Body of pancreas (tissue), 4 donors: ENCODE measurements around the gene CACNA1H. TPM values are rescaled to one million over a fixed set of nuclear protein-coding genes. Genes with fewer than 3 reads are reported as not detected.
"Not testable (repeated sequence)": the region's sequence is repeated elsewhere in the genome, so short reads cannot be mapped to it uniquely, and the experiment has no call there.

Experiments
- ATAC-seq: fragments of 150-250 bp; one replicate; pipeline ENCODE4 v1.9.1; 2016
- DNase-seq, 4 donors: peaks; one replicate each; pipeline ENCODE4 v3.0.0-alpha.2; 2019
- H3K27ac ChIP-seq, 4 donors: fragments of 200-600 bp; sonication (generic); 1 replicate in 3 of 4; 2 replicates in 1 of 4; pipeline versions ENCODE4 v1.5.1 to v1.6.1; 2016 to 2019; ENCODE audit warnings: mild to moderate bottlenecking in 1 of 4, mixed read lengths in 1 of 4, moderate library complexity in 1 of 4
- H3K27me3 ChIP-seq, 2 donors: fragments of 200-600 bp; sonication (generic); one replicate each; pipeline ENCODE4 v1.6.0; 2016; ENCODE audit warnings: mild to moderate bottlenecking in 1 of 2
- H3K36me3 ChIP-seq, 2 donors: fragments of 200-600 bp; sonication (generic); replicated peaks in 1 of 2; 2 replicates each; pipeline ENCODE4 v1.5.1; 2016; ENCODE audit warnings: low read depth in 2 of 2; ENCODE audit not compliant: insufficient read depth in 1 of 2
- H3K4me1 ChIP-seq: fragments of 200-600 bp; sonication (generic); one replicate; pipeline ENCODE4 v1.6.0; 2016
- H3K4me3 ChIP-seq, 2 donors: fragments of 200-600 bp; sonication (generic); 1 replicate in 1 of 2; 2 replicates in 1 of 2; pipeline ENCODE4 v1.5.1; 2016 to 2019
- H3K9me3 ChIP-seq, 3 donors: fragments of 200-600 bp; sonication (generic); 1 replicate in 2 of 3; 2 replicates in 1 of 3; pipeline ENCODE4 v1.5.1; 2016
- CTCF ChIP-seq, 7 experiments: fragments of 450-650 bp in 4 of 7; fragments of 200-600 bp in 3 of 7; sonication (generic) in 3 of 7; IDR thresholded peaks; one replicate each; pipeline ENCODE4 v1.5.1; 2016 to 2019; ENCODE audit warnings: antibody characterized with exemption in 7 of 7
- POLR2A ChIP-seq, 3 donors: fragments of 450-650 bp; IDR thresholded peaks; one replicate each; pipeline ENCODE4 v1.6.1; 2016; ENCODE audit warnings: antibody characterized with exemption in 3 of 3, mild to moderate bottlenecking in 2 of 3
- WGBS, 2 donors: methylation state at CpG; one replicate each; pipeline ENCODE4 v1.1.5; 2017; 5-methylcytosine and 5-hydroxymethylcytosine counted together
- intact Hi-C: fragments of 100-400 bp; cut with DNase I; formaldehyde crosslinking; loops from one replicate; pipeline ENCODE4 v1.15.1; 2023
- total RNA-seq, 2 donors: library from RNA; depleted of rRNA; stranded (reverse); fragments of >200 nt; gene quantifications; one replicate each; pipeline ENCODE4 v1.1.0, GENCODE V29; 2016

The CACNA1H gene
- total RNA-seq, 2 donors from 2014 or later: 7.3 to 15.2 TPM

- DNase-seq (no peak), ATAC-seq (no peak)
- Histone ChIP-seq H3K9me3 (no peaks in the 10 kb centered on the region), H3K27ac (no peak overlapping the region), H3K36me3 (no peaks in the 10 kb centered on the region), H3K4me3 (no peak overlapping the region), H3K27me3 (no peaks in the 10 kb centered on the region), H3K4me1 (peaks cover 6% of the 10 kb centered on the region)
- TF ChIP-seq CTCF (IDR thresholded peaks at IDR 0.05) (no peak), POLR2A (IDR thresholded peaks at IDR 0.05) (no peak)
- 52 to 100% methylated on average over 1 to 13 of the region's 14 CpGs for WGBS, 2 donors
- intact Hi-C loops: no loop called here
Observed at GRCh38 chr16:1195393-1195666, 42.4 kb downstream of the CACNA1H start.

GRCh38 chr16:1196494-1196893, 43.6 kb downstream of the CACNA1H start:
- no peaks in the 10 kb centered on the region for H3K27me3 ChIP-seq
- no peak overlapping the region for H3K27ac ChIP-seq
- no peaks in the 10 kb centered on the region for H3K36me3 ChIP-seq
- ATAC-seq (no peak), DNase-seq (no peak)
- no peak overlapping the region for H3K4me3 ChIP-seq
- WGBS, 2 donors: 56 to 82% methylated on average over 5 to 11 of the region's 11 CpGs
- intact Hi-C loops: no loop called here
- H3K9me3 ChIP-seq: no peaks in the 10 kb centered on the region
- peaks cover 6% of the 10 kb centered on the region for H3K4me1 ChIP-seq
- no peak for TF ChIP-seq POLR2A (IDR thresholded peaks at IDR 0.05)
- no peak for TF ChIP-seq CTCF (IDR thresholded peaks at IDR 0.05)

GRCh38 chr16:1197237-1197866, 44.4 kb downstream of the CACNA1H start:
- Histone ChIP-seq H3K4me3 (no peak overlapping the region), H3K36me3 (no peaks in the 10 kb centered on the region), H3K9me3 (no peaks in the 10 kb centered on the region), H3K4me1 (peaks cover 6% of the 10 kb centered on the region), H3K27ac (no peak overlapping the region), H3K27me3 (no peaks in the 10 kb centered on the region)
- peak in 3 of 4 donors; percentile 53 to 64 (median 54) for DNase-seq
- TF ChIP-seq POLR2A (IDR thresholded peaks at IDR 0.05) (no peak), CTCF (IDR thresholded peaks at IDR 0.05) (no peak)
- no peak for ATAC-seq
- intact Hi-C loops: no loop called here
- 55 to 64% methylated on average over 9 to 19 of the region's 19 CpGs for WGBS, 2 donors

GRCh38 chr16:1198194-1198593, 45.3 kb downstream of the CACNA1H start:
- Histone ChIP-seq H3K9me3 (no peaks in the 10 kb centered on the region), H3K36me3 (no peaks in the 10 kb centered on the region), H3K4me1 (peaks cover 6% of the 10 kb centered on the region), H3K27ac (no peak overlapping the region), H3K4me3 (no peak overlapping the region), H3K27me3 (no peaks in the 10 kb centered on the region)
- no peak for TF ChIP-seq POLR2A (IDR thresholded peaks at IDR 0.05)
- TF ChIP-seq CTCF (IDR thresholded peaks at IDR 0.05): no peak
- intact Hi-C loops: no loop called here
- no peak for ATAC-seq
- 66 to 72% methylated on average over 9 to 10 of the region's 18 CpGs for WGBS, 2 donors
- DNase-seq: no peak

- H3K4me1 ChIP-seq, H3K36me3 ChIP-seq, H3K4me3 ChIP-seq, H3K27ac ChIP-seq, H3K27me3 ChIP-seq, H3K9me3 ChIP-seq, intact Hi-C loops, ATAC-seq, DNase-seq: not testable (repeated sequence)
- WGBS, 2 donors: 82 to 87% methylated on average over 6 to 25 of the region's 44 CpGs
Observed at GRCh38 chr16:1198671-1199346, 45.9 kb downstream of the CACNA1H start.
